SK-N-SH treated with all-trans-retinoic acid at 6 μM for 48 hours (cell line): ENCODE results near the gene ASS1.

Source experiments
- ATAC-seq: fragments of 200-7000 bp; cut with Tn5 transposase; 3 replicates; pipeline ENCODE4 v1.9.1; 2020; ENCODE audit warnings: mild to moderate bottlenecking, moderate library complexity
- ARNTL ChIP-seq: fragments of 450-650 bp; formaldehyde crosslinking; IDR thresholded peaks from 2 replicates; pipeline ENCODE4 v1.5.0; 2020; ENCODE audit warnings: low read depth, mild to moderate bottlenecking, moderate library complexity, borderline replicate concordance
- CSDC2 ChIP-seq: fragments of 250-450 bp; sonication (Bioruptor Pico); IDR thresholded peaks from 2 replicates; pipeline ENCODE4 v1.5.0; 2020; ENCODE audit warnings: mild to moderate bottlenecking, moderate library complexity
- GLIS3 ChIP-seq: fragments of 250-450 bp; sonication (Bioruptor Pico); IDR thresholded peaks from 2 replicates; pipeline ENCODE4 v1.5.0; 2020; ENCODE audit warnings: mild to moderate bottlenecking, moderate library complexity
- ISL1 ChIP-seq: fragments of 250-450 bp; sonication (Bioruptor Pico); IDR thresholded peaks from 2 replicates; pipeline ENCODE4 v2.1.2; 2022; ENCODE audit warnings: mild to moderate bottlenecking, moderate library complexity
- OSR1 ChIP-seq: fragments of 250-450 bp; sonication (Bioruptor Pico); IDR thresholded peaks from 2 replicates; pipeline ENCODE4 v1.8.0; 2022; ENCODE audit warnings: moderate library complexity, mild to moderate bottlenecking, inconsistent platforms
- PPARA ChIP-seq: fragments of 250-450 bp; sonication (Bioruptor Pico); IDR thresholded peaks from 2 replicates; pipeline ENCODE4 v1.5.0; 2020; ENCODE audit warnings: mild to moderate bottlenecking, borderline replicate concordance
- RARB ChIP-seq: fragments of 250-450 bp; sonication (Bioruptor Pico); IDR thresholded peaks from 2 replicates; pipeline ENCODE4 v1.8.0; 2021; ENCODE audit warnings: mild to moderate bottlenecking, moderate library complexity
- SNAI2 ChIP-seq: fragments of 250-450 bp; sonication (Bioruptor Pico); IDR thresholded peaks from 2 replicates; pipeline ENCODE4 v1.5.0; 2020; ENCODE audit warnings: mild to moderate bottlenecking, moderate library complexity
- TCF4 ChIP-seq: fragments of 250-450 bp; sonication (Bioruptor Pico); IDR thresholded peaks from 2 replicates; pipeline ENCODE4 v1.8.0; 2021; ENCODE audit warnings: mild to moderate bottlenecking, moderate library complexity, borderline replicate concordance
- TOX ChIP-seq: fragments of 250-450 bp; sonication (Bioruptor Pico); IDR thresholded peaks from 2 replicates; pipeline ENCODE4 v1.8.0; 2021; ENCODE audit warnings: mild to moderate bottlenecking, moderate library complexity, borderline replicate concordance
- ZC3H10 ChIP-seq: fragments of 250-450 bp; sonication (Bioruptor Pico); IDR thresholded peaks from 2 replicates; pipeline ENCODE4 v1.5.1; 2021; ENCODE audit warnings: mild to moderate bottlenecking, moderate library complexity
- ZFP3 ChIP-seq: fragments of 250-450 bp; sonication (Bioruptor Pico); IDR thresholded peaks from 2 replicates; pipeline ENCODE4 v1.5.0; 2020; ENCODE audit warnings: mild to moderate bottlenecking, moderate library complexity
- ZFP30 ChIP-seq: fragments of 450-650 bp; formaldehyde crosslinking; IDR thresholded peaks from 2 replicates; pipeline ENCODE4 v1.5.0; 2022; ENCODE audit warnings: mild to moderate bottlenecking, moderate library complexity
- ZNF565 ChIP-seq: fragments of 450-650 bp; formaldehyde crosslinking; conservative IDR thresholded peaks from 2 replicates; pipeline ENCODE4 v1.5.0; 2020; ENCODE audit warnings: low read depth, mild to moderate bottlenecking, moderate library complexity
- ZNF70 ChIP-seq: fragments of 450-650 bp; formaldehyde crosslinking; IDR thresholded peaks from 2 replicates; pipeline ENCODE4 v1.5.0; 2020; ENCODE audit warnings: mild to moderate bottlenecking, moderate library complexity
- ZNF8 ChIP-seq: fragments of 450-650 bp; formaldehyde crosslinking; IDR thresholded peaks from 2 replicates; pipeline ENCODE4 v1.5.0; 2020; ENCODE audit warnings: mild to moderate bottlenecking, moderate library complexity
- TF ChIP-seq, protein P1 (sequence below): fragments of 250-450 bp; sonication (Bioruptor Pico); IDR thresholded peaks from 2 replicates; pipeline ENCODE4 v1.8.0; 2020; ENCODE audit warnings: mild to moderate bottlenecking, moderate library complexity, borderline replicate concordance
- TF ChIP-seq, protein P2 (sequence below): fragments of 250-450 bp; sonication (Bioruptor Pico); IDR thresholded peaks from 2 replicates; pipeline ENCODE4 v1.8.0; 2021; ENCODE audit warnings: low read depth, mild to moderate bottlenecking, moderate library complexity, borderline replicate concordance
- TF ChIP-seq, protein P3 (sequence below): fragments of 250-450 bp; sonication (Bioruptor Pico); IDR thresholded peaks from 2 replicates; pipeline ENCODE4 v1.5.1; 2021; ENCODE audit warnings: mild to moderate bottlenecking, moderate library complexity

Gene ASS1

DNA sequence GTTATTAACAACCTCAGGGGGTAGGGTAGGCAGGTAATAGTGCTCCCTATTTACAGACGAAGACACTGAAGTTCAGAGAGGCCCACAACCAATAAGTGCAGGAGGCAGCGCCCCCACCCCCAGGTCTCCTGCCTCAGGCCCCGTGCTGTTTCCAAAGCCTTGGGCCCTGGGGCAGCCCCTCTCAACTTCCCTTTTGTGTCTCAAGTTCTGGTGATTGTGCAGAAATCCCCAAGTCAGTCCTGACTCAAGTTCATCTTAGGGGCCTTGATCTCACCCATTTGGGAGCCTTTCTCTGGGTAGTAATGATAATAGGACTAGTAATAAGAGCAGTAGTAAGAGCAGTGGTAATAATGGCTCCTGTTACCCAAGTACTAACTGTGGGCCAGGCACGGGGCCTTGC is 35.5 kb upstream of the ASS1 start:
- no peak for ATAC-seq
- TF ChIP-seq SNAI2 (CRISPR knock-in tag), result no peak
- TF ChIP-seq ZNF70 (CRISPR knock-in tag), result no peak
- no peak for TF ChIP-seq GLIS3 (CRISPR knock-in tag)

DNA sequence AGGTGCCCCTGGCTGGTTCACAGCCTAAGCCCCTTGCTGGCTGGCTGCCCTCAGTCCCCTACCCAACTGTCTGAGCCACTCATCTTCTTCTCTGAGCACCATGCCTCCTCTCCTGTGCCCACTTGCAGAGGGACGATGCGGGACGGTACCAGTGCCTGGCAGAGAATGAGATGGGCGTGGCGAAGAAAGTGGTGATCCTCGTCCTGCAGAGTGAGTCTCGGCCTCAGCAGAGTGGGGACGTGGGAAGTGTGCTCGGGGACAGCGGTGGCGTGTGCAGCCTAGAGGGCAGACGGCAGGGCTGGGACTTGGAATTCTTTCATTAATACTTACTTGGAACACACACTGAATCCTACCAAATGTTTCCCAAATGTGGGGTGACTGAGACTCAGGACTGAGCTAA is 34.3 kb upstream of the ASS1 start:
- no peak for ATAC-seq
- TF ChIP-seq, protein P1, sequence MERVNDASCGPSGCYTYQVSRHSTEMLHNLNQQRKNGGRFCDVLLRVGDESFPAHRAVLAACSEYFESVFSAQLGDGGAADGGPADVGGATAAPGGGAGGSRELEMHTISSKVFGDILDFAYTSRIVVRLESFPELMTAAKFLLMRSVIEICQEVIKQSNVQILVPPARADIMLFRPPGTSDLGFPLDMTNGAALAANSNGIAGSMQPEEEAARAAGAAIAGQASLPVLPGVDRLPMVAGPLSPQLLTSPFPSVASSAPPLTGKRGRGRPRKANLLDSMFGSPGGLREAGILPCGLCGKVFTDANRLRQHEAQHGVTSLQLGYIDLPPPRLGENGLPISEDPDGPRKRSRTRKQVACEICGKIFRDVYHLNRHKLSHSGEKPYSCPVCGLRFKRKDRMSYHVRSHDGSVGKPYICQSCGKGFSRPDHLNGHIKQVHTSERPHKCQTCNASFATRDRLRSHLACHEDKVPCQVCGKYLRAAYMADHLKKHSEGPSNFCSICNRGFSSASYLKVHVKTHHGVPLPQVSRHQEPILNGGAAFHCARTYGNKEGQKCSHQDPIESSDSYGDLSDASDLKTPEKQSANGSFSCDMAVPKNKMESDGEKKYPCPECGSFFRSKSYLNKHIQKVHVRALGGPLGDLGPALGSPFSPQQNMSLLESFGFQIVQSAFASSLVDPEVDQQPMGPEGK (CRISPR knock-in tag), result no peak
- TF ChIP-seq ZNF565, result no peak
- no peak for TF ChIP-seq CSDC2 (CRISPR knock-in tag)
- TF ChIP-seq, protein P2, sequence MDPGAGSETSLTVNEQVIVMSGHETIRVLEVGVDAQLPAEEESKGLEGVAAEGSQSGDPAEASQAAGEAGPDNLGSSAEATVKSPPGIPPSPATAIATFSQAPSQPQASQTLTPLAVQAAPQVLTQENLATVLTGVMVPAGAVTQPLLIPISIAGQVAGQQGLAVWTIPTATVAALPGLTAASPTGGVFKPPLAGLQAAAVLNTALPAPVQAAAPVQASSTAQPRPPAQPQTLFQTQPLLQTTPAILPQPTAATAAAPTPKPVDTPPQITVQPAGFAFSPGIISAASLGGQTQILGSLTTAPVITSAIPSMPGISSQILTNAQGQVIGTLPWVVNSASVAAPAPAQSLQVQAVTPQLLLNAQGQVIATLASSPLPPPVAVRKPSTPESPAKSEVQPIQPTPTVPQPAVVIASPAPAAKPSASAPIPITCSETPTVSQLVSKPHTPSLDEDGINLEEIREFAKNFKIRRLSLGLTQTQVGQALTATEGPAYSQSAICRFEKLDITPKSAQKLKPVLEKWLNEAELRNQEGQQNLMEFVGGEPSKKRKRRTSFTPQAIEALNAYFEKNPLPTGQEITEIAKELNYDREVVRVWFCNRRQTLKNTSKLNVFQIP (CRISPR knock-in tag), result no peak
- TF ChIP-seq, all 23 proteins: peak for 0

DNA sequence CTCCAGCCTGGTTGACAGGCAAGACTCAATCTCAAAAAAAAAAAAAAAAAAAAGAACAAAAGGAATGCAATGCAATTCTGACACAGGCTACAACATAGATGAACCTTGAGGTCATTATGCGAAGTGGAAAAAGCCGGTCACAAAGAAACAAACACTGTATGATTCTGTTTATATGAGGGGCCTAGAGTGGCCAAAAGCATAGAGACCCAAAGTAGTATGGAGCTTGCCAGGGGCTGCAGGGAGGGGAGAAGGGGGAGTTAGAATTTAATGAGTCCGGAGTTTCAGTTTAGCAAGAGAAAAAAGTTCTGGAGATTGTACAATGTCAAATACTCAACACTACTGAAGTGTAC is 33.2 kb upstream of the ASS1 start:
- no peak for ATAC-seq
- TF ChIP-seq RARB, result no peak
- TF ChIP-seq ZNF70 (CRISPR knock-in tag), result no peak
- TF ChIP-seq ARNTL (CRISPR knock-in tag), result no peak
- no peak for TF ChIP-seq GLIS3 (CRISPR knock-in tag)
- no peak for TF ChIP-seq CSDC2 (CRISPR knock-in tag)
- TF ChIP-seq ZFP30, result no peak
- no peak for TF ChIP-seq OSR1 (CRISPR knock-in tag)
- no peak for TF ChIP-seq TOX (CRISPR knock-in tag)

DNA sequence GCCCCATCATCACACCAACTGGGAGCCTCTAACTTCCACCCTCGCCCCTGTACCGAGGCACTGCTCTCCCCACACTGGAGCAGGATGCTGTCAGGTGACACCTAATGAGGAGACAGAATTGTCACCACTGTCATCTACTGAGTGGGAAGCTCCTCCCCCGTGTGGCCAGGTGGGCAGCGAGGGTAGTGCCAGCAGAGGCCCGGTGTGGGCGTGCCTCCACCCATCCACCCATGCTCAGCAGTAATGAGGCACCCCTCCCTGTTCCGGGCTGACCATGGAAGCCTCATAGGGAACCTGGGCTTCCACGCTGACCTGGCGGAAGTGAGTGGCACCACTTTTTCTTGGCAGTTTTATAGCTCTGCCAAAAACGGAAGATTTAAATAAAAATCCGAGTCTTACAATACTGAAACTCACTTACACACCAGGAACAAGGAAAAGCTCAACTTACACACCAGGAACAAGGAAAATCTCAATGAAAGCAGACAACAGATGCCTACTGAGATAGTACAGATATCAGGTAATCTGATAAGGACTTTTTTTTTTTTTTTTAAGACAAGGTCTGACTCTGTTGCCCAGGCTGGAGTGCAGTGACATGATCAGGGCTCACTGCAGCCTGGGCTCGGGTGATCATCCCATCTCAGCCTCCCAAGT is 30.6 kb upstream of the ASS1 start:
- ATAC-seq, result no peak
- TF ChIP-seq ZNF8 (CRISPR knock-in tag), result no peak
- no peak for TF ChIP-seq ZFP3
- no peak for TF ChIP-seq SNAI2 (CRISPR knock-in tag)
- TF ChIP-seq TCF4 (CRISPR knock-in tag), result no peak
- TF ChIP-seq, protein P3, sequence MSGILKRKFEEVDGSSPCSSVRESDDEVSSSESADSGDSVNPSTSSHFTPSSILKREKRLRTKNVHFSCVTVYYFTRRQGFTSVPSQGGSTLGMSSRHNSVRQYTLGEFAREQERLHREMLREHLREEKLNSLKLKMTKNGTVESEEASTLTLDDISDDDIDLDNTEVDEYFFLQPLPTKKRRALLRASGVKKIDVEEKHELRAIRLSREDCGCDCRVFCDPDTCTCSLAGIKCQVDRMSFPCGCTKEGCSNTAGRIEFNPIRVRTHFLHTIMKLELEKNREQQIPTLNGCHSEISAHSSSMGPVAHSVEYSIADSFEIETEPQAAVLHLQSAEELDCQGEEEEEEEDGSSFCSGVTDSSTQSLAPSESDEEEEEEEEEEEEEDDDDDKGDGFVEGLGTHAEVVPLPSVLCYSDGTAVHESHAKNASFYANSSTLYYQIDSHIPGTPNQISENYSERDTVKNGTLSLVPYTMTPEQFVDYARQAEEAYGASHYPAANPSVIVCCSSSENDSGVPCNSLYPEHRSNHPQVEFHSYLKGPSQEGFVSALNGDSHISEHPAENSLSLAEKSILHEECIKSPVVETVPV (CRISPR knock-in tag), result no peak
- TF ChIP-seq, protein P2 (CRISPR knock-in tag), result no peak

DNA sequence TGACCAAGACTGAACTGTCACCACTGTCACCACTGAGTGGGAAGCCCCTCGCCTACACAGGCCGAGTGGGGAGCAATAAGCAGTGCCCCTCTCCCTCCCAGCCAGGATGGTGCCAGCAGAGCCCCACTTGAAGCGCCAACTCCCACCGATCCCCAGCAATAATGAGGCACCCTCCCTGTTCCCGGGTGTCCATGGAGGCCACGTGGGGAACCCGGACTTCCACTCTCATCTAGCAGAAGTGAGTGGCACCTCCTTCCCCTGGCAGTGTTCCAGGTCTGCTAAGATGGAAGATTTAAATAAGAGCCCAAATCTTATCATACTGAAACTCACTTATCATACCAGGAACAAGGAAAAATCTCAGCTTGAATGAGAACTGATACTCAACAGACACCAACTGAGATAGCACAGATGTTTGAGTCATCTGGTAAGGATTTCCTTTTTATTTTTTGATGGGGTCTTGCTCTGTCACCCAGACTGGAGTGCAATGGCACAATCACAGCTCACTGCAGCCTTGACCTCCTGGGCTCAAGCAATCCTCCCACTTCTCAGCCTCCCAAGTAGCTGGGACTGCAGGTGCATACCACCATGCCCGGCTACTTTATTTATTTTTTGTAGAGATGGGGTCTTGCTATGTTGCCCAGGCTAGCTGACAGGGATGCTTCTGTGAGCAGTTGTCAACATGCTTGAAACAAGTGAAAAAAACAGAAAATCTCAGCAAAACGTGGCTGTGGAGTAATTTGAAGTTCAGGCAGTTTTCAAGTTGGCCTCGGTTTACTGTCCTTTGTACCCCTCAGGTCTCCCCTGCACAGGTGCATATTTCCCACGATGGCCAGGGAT is 29.6 kb upstream of the ASS1 start:
- ATAC-seq, result no peak
- TF ChIP-seq CSDC2 (CRISPR knock-in tag) (no peak), PPARA (CRISPR knock-in tag) (no peak), ISL1 (CRISPR knock-in tag) (peak; percentile 55), ARNTL (CRISPR knock-in tag) (no peak), TOX (CRISPR knock-in tag) (no peak), ZC3H10 (CRISPR knock-in tag) (no peak), OSR1 (CRISPR knock-in tag) (no peak), ZNF565 (no peak), TCF4 (CRISPR knock-in tag) (peak; percentile 66; the same call in 1 of the 2 replicates), RARB (no peak)
- TF ChIP-seq, protein P3 (CRISPR knock-in tag), result no peak
- TF ChIP-seq, protein P2 (CRISPR knock-in tag), result no peak
